ENCODE results near the gene HTATSF1.

The HTATSF1 gene

DNA sequence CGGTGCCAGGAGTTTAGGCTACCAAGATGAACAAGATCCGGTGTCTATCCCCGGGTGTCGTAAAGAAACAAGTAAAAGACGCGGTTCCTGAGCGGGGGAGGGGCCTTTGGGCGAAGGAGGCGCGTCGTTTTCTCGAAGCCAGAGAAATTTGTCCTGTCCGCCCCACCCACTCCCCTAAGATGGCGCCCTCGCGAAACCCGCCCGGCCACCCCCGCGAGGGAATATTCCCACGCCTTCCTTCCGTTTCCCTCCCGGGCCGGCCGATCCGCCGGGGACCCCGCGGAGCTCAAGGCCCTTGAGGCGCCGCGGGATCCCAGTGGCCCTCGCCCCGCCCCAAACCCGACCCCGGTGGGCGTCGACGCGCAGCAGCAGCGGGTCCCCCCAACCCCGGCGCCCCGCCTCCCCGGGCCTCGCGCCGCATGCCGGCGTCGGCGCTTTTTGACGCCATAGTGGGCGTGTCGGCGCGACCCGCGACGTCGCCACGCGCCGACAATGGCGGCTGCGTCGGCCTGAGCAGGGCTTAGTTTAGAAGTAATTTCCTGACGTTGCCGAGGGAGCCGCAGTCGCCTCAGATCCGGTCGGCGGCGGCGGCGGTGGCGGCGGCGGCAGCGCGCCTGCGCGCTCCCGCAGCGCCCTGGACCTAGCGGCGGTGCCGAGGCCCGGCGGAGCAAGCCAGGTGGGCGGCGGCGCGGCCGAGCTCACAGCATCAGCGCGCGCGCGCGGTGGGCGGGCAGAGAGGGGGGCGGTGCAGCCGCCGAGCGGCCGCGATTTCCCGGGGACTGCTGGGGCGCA is 432 bp upstream of the HTATSF1 start:
- DNase-seq: peak; percentile 81 to 86

DNA sequence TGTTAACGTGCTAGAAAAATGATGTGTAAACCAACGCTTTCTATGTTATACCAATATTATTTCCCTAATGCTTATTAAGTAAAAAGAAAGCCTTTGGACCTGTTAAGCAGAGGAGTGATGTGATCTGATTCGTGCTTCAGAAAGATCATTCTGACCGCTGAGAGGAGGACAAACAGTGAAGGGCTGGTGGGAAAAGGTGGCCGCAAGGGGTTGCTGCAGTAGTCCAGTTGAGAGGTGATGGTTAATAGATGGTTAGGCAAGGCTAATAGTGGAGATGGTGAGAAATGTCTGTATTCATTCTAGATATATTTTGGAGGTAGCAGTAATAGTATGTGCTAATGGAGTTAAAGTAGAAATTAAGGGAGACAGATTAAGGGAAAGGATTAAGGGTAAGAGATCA is 21.7 kb downstream of the HTATSF1 start:
- no peak for DNase-seq

DNA sequence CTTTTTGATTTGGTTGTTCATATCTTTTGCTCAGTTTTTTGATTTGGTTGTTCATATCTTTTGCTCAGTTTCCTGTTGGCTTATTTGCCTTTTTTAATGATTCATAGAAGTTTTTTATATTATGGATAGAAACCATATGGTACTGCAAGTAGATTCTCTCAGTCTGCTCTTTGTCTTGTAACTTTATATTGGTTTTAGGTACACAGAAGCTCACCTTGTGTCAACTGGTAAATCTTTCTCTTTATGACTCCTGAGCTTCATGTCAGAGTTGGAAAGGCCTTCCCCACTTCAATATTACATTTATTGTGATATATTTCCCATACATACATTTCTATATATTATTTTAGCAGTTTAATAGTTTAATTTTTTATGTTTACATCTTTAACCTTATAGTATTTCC is 26.4 kb downstream of the HTATSF1 start:
- DNase-seq: no peak

DNA sequence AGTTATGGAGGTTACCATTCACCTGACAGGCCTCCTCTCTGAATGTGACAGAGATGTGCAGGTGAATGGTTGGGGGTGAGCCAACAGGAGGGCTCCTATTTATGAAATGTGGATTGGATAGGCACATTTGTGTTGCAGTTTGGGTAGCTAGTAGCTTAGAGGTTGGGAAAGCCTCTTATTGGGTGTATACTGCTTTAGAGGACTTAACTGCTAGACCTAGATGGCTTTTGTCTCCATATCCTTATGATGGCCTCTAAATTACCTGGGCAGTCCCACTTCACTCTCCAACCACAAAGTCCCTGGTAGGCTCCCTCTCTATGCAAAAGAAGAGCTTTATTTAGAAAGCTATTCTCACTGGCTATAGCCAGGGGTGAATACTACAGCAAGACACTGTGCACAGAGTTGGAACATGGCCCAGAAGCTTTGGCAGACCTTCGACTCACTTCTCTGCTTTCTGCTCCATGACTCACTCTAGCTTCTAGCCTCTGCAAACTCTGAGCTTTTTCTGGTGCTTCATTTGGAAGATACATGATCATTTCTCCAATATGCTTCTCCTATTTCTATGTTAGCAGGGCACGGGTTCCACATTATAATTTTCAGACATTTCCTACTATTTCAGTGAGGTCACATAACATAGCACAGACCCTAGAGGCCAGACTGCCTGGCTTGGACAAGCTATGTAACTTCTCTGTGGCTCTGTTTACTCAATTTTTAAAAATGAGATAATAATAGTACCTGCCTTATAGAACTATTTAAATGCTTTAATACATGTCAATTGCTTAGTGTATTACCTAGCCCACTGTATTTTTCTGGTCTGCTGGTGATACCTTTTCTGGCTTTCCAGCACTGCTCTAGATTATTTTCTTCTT is 28.6 kb downstream of the HTATSF1 start:
- DNase-seq: no peak

DNA sequence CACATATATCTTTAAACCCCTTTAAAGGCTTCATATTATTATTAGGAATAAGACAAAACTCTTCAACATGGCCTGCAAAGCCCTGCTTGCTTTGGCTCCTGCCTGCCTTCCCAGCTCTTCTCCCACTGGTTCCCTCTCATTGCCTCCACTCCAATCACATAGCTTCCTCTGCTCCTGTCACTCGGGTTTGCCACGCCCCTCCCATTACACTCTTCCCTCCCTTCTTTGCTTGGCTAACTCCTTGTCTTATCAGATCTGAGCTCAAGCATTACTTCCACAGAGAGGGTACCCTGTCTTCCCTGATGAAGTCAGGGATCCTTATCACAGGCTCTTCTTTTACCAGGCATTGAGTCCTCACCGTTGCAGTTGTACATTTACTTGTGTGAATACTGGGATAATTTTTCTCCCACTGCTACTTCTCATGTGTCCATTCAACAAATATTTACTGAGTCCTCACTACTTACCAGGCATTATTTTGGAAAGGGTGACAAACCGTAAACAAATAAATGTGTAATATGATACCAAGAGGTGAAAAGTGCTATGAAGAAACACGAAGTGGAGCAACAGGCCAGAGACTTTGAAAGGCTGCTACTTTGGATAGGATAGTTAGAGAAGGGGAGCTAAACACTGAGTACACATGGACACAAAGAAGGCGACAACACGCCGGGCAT is 31.4 kb downstream of the HTATSF1 start:
- no peak for DNase-seq

DNA sequence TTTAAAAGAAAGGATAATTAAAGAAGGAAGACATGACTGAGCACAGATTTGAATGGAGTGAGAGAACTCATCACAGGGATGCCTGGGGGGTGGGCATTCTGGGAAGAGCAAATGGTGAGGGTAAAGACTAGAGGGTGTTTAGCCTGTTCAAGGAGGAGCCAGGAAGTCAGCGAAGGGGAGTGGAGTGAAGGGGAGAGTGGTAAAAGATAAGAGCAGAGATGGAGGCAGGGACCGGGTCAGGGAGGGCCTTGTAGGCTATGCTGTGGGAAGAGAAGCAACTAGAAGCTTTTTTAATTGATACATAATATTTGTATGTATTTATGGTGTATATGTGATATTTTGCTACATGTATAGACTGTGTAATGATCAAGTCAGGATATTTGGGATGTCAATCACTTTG is 32.4 kb downstream of the HTATSF1 start:
- DNase-seq: no peak

DNA sequence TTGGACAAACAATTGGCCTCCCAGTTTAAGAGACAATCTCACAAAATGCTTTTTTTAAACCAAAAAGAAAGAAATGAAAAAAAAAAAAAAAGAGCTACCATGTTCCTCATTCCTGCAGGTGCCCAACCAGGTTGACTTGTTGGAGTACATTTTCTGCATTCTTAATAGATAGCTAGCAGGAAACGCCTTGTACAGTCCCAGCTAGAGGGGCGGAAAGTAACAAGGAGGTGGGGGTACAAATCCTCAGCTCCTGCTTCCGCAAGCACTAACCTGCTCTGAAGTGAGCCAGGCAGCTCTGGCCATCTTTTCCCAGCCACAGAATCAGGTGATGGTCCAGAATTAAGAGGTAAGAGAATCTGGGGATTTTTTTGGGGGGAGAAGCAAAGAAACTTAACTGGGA is 34.6 kb downstream of the HTATSF1 start, which contains the start of gene VGLL1:
Gene VGLL1 (plus strand): TSS at position 265 of the 400 bp plus-strand sequence. CDS start 3,806 bp downstream, outside the sequence.
- no peak for DNase-seq

DNA sequence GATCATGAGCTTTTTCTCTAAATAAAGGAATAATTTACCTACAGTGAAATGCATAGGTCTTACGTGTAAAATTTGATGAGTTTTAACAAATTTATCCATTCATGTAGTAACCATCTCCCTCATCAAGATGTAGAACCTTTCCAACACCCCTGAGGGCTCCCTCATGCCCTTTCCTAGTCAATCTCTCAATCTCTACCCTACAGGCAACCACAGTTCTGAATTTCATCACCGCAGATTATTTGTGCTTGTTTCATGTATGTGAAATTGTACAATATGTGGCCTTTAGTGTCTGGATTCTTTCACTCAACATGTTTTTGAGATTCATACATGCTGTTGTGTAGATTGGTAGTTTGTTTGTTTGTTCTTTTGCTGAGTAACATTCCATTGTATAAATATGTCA is 36.7 kb downstream of the HTATSF1 start:
- DNase-seq: no peak

DNA sequence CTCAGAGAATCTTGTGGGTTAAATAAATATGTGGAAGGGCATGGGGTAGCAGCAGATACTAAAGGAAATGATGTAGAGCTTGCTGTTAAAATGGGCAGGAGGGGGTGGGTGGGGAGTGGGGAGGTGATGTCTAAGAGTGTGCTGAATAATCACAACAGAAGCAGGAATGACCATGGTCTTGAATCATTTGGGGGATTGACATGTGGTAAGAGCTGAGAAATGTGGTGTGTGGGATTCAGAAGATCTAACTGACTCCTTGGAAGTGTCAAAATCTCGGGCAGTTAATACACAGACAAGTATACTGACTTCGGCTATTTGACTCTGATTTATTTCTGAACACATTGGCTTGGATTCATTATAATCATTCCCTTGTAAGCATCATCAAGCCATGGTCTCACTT is 41.4 kb downstream of the HTATSF1 start:
- DNase-seq: no peak

DNA sequence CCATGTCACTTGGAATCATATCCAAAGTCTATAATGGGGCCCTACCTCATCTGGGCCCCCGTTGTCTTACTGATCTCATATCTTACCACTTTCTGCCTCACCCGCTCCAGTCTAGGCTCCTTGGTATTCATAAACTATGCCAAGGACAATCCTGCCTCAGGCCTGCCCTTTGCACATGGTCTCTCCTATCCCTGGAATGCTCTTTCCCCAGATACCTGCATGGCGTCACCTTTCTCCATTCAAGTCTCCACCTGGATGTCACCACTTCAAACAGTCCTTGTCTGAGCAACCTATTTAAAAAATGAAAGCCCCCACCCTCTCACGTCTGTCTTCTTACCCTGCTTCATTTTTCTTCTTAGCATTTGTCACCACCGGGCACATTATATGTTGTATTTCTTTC is 42.8 kb downstream of the HTATSF1 start:
- no peak for DNase-seq

DNA sequence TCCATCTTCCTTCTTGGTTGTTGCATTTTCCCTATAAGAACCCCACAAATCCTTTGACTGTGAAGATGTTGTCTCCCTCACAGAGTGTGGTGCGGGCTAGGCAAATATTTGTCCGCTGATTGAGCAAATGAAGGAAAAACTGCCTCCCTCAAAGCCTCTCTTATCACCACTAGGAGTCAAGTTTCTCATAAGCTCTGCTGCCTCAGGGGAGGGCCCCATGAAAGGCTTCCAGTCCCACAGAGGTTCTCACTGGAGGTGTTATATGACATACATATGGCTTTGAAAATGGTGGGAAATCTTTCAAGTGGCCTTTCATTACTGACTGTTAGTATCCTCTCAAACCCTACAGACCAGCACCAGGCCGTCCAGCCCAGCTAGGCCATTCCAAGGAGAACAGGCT is 43.9 kb downstream of the HTATSF1 start:
- no peak for DNase-seq

DNA sequence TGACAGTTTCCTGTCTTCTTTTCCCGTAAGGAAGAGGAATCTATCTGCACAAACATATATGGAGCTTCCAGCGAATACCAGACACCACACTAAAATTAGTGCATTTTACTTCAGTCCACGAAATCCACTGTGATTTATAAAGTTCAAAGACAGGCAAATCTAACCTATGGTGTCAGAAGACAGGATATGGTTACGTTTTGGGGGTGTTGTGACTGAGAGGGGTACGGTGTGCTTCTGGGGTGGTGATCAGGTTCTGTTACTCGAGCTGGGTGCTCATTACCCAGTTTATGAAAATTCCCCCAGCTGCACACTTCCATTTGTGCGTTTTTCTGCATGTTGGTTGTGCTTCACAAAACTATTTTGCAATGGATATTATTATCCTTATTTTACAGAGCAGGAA is 44.9 kb downstream of the HTATSF1 start:
- no peak for DNase-seq

DNA sequence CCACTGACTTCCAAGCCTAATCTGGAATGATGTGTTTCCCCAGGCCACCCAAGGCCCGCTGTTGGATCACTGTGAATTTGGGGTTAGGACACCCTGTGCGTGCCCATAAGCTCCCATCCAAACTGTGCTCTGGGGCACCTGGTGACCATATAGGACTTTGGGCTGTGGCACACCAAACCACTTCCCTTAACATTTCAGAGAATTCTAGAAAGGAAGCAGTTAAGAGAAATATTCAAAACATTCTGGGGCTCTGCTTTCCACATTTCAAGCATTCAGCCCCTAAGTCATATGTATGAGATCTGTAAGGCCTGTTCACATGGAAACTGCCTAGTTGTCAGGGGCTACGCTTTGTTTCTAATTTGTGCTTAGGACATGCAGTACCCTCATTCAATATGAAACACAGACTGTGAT is 49.0 kb downstream of the HTATSF1 start:
- no peak for DNase-seq

DNA sequence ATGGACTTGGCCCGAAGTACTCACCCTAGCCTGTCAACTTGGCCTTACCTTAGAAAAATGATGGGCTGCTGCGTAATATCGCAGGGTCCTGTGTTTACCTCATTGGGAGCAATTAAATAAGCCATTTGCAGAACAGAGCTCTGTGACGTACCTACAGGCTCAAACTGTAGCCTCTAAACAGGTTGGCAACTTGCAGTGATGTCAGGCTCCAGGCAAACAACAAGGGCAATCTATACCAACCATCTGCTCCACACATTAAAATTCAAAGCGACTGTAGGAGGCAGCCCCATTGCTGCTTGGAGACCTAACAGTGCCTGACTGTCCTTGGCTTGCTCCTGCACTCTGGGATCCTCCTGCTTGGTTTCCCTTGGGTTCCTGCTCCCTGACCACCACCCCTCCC is 51.8 kb downstream of the HTATSF1 start:
- no peak for DNase-seq

DNA sequence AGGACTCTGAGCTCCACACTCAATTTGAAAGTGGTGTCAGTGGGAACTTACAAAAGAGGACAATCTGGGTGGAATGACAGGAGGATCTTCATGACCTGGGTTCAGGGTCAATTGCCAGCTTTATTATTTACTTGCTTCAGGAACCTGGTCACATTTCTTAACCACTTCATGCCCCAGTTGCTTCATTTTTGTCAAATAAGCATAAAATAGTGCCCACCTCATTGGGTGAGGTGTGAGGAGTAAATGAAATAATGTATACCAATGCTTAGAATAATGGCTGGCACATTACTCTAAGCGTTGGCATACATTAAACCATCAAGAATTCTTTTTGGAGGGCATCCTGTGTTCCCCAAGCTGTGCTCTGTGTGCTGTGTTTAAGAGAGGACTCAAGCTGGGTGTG is 54.0 kb downstream of the HTATSF1 start:
- no peak for DNase-seq

DNA sequence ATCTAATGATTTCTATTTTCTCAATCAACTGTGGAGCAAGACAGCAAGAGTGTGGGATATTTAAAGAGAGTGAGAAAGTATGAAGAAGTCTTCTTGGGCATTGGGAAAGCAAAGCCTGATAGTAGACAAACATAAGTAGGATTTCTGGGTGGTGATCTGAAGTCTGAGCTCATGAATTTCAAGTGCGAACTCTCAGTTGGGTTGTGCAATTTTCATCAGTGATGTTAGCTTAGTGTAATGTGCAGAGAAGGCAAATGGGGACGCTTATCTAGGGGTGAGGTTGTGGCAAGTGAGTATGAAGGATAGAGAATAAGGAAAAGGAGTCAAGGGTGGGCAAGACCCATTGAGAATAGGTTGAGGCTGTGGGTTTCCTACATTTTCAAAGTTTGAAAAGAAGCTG is 58.3 kb downstream of the HTATSF1 start:
- DNase-seq: no peak
